Endothelial cell of hepatic sinusoid (primary cell): ENCODE measurements around the gene KRTAP5-6.

ENCODE experiments used
- in situ Hi-C: cut with HindIII; loops from 2 replicates; pipeline ENCODE4 v1.10.0; 2017; ENCODE audit warnings: low sequenced_read_pairs

KRTAP5-6 gene

DNA sequence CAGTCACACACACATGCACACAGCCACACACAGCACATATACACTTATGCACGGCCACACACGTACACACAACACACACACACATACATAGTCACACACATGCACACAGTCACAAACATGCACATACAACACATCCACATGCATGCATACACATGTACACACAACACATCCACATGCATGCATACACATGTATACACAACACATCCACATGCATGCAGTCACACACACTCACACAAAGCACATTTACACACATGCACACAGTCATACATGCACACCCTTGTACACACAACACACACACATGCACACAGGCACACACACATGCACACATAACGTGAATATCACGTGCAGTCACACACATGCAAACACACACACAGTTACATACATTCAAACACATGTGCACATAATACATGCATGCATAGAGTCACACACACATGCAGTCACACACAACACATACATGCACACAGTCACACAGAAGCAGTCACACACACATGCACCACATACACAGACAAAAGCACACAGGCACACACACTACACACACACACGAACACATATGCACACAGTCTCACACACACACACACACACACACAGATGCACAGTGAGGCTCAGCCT, 34.6 kb downstream of the KRTAP5-6 start:
- in situ Hi-C loops: no loop called here

- in situ Hi-C loops: no loop called here
These were observed 35.5 kb downstream of the KRTAP5-6 start for GRCh38 chr11:1732418-1733008.

DNA sequence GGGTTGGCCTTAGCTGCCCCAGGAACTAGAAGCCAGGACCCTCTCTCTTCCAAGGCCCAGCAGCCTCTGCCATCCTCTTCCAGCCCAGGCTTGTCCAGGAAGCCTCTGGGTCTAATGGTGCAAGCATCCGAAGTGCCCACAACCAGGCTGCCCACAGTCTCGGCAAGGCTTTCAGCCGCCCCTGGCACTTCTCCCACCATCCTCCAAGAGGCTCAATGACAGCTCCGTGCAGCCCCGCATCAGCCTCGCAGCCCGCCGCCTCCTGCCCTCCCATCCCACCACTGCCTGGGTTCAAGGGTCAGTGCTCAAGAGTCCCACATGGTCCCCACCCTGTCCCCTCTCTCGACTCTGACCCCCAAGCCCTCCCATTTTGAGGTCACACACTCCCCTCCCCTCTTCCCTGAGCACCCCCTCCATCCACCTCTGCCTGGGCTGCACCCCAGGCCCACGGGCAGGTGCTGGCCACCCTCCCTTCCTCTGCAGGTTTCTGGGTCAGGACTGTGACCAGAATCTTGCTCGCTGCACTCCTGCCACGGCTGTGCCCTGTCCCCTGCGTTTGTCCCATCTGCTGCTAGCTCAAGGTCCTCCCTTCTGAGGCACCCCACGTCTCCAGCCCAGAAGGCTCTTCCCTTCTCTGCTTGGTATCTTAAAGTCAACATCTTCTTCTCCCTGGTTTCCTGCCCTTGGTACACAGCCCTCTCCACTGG, 36.2 kb downstream of the KRTAP5-6 start:
- in situ Hi-C loops: no loop called here

- in situ Hi-C loops: no loop called here
These were observed 37.0 kb downstream of the KRTAP5-6 start for GRCh38 chr11:1733716-1734640.

GRCh38 chr11:1734641-1735081, 37.7 kb downstream of the KRTAP5-6 start:
- in situ Hi-C loops: no loop called here

GRCh38 chr11:1735271-1735670, 38.3 kb downstream of the KRTAP5-6 start:
- in situ Hi-C loops: no loop called here

- in situ Hi-C loops: no loop called here
These were observed 39.5 kb downstream of the KRTAP5-6 start for GRCh38 chr11:1736447-1736992.

DNA sequence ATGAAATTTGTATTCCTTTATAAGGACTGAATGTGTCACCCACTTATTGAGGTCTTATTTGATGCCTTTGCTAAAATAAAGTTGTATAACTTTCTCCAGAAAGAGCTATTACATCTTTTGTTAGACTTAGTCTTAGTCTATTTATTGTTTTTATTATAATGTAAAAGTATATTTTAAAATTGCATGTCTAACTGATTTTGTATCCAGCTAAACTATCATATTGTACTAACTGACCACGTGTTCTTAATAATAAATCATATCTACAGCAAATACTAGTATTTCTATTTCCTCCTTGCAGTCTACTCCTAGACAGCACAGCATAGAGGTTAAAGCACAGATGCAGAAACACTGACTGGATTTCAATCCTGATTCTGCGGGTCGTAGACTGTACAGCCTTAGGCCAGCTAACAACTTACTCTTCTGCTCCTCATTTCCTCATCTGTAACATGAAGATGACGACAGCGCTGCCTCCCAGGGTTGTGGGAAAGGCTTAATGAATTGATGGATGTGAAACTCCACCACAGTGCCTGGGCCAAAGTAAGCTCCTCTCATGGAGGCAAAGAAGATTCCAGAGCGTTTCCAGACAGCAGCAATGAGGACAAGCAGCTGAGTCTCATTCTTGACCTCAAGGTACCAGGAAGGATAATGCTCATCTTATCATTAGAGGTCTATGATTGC, 40.2 kb downstream of the KRTAP5-6 start:
- in situ Hi-C loops: no loop called here

- in situ Hi-C loops: no loop called here
These were observed 41.4 kb downstream of the KRTAP5-6 start for GRCh38 chr11:1738380-1738779.

DNA sequence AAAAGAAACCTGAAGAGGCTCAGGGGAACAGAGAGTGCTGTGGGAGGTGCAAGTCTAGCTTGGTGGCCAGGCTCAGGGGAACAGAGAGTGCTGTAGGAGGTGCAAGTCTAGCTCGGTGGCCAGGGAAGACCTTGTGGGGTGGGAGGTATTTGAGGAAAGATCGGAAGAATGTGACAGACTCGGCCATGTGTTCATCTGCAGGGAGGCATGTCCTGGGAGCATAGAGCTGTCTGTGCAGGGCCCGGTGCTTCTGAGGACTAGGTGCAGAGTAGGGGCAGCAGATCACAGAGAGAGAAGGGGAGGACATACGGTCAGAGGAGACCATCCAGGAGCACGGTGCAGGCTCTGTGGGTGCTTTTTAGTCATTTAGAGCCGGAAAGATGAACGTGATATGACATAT, 42.6 kb downstream of the KRTAP5-6 start:
- in situ Hi-C loops: no loop called here

DNA sequence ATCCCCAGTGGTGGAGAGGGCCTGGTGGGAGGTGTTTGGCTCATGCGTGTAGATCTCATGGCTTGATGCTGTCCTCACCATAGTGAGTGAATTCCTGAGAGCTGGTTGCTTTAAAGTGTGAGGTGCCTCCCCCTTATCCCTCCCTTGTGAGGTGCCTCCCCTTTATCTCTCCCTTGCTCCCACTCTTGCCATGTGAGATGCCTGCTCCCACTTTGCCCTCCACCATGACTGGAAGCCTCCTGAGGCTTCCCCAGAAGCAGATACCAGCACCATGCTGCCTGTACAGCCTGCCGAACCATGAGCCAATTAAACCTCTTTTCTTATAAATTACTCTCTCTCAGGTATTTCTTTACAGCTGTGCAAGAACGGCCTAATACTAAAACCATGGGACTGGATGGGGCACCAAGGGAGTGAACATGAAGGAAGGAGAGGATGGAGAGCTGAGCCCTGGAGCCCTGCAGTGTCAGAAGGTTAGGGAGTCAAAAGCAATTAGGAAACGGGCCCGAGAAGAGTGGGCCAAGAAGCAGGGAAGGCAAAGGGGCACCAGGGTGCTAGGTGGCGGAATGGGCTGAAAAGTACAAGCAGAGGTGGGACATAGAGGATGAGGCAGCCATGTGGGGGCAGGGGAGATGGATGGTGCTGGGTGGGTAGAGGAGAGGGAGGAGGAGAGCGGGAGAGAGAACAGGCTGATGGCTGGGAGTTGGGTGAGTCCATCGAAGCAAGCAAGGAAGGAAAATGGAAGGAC, 44.0 kb downstream of the KRTAP5-6 start:
- in situ Hi-C loops: no loop called here

DNA sequence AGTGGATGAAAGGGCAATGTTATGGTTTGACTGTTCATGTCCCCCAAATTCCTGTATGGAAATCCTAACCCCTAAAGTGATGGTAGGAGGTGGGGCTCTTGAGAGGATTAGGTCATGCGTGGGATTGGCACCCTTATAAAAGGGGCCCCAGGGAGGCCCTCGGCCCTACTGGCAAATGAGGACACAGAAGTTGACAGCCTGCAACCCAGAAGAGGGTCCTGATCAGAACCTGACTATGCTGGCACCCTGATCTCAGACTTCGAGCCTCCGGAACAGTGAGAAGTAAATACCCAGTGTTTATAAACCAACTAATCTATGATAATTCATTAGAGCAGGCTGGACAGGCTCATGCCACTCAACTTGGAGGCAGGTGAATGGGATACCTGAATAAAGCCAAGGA, 44.7 kb downstream of the KRTAP5-6 start:
- in situ Hi-C loops: no loop called here

DNA sequence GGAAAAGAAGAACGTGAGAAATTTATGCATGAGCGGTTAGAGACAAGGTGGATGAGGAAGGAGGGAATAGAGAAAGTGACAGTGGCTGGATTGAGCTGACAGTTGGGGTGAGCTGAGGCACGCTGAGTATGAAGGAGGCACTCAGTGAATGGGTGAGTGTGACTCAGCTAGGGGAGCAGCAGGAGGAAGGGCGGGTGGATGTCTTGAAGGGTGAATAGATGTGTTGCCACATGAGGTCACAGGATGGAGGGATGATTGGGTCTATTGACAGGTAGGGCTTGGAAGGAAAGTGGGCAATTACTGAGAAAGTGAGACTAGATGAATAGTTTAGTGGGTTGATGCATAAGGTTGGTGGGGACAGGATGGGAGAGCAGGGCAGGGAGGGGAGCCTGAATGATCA, 45.4 kb downstream of the KRTAP5-6 start:
- in situ Hi-C loops: no loop called here

DNA sequence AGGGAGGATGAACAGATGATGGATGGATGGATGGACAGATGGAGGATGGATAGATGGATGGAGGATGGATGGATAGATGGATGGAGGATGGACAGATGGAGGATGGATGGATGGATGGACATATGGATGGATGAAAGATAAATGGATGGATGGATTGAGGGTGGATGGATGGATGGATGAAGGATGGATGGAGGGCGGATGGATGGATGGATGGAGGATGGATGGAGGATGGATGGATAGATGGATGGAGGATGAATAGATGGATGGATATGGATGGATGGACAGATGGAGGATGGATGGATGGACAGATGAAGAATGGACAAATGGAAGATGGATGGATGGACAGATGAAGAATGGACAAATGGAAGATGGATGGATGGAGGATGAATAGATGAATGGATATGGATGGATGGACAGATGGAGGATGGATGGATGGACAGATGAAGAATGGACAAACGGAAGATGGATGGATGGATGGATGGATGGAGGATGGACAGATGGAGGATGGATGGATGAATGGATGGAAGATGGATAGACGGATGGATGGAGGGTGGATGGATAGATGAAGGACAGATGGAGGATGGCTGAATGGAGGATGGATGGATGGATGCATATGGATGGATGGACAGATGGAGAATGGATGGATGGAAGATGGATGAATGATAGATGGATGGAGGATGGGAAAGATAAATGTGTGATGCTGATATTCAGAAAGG, 46.0 kb downstream of the KRTAP5-6 start:
- in situ Hi-C loops: no loop called here

GRCh38 chr11:1743585-1744136, 46.7 kb downstream of the KRTAP5-6 start:
- in situ Hi-C loops: no loop called here

GRCh38 chr11:1744137-1744886, 47.3 kb downstream of the KRTAP5-6 start:
- in situ Hi-C loops: no loop called here

GRCh38 chr11:1744891-1745700, 48.1 kb downstream of the KRTAP5-6 start:
- in situ Hi-C loops: no loop called here
